ENCODE data around the gene TLCD1. TPM values are rescaled to one million over a fixed set of nuclear protein-coding genes. Genes with fewer than 3 reads are reported as not detected.

The TLCD1 gene
- polyA plus RNA-seq, 2 of the 4 experiments (the other 2 are of a cell fraction): 36.7 to 83.3 TPM

GRCh38 chr17:28675490-28675889, 50.5 kb downstream of the TLCD1 start:
- TF ChIP-seq E2F6 (IDR thresholded peaks at IDR 0.05; ENCODE audit: borderline replicate concordance, low read depth) (no peak), KDM1A (IDR thresholded peaks at IDR 0.05; ENCODE audit: low read depth) (no peak), ZNF302 (CRISPR knock-in tag; IDR thresholded peaks at IDR 0.05) (no peak), ZC3H11A (IDR thresholded peaks at IDR 0.05) (no peak), BCL3 (IDR thresholded peaks at IDR 0.05) (no peak), SMC3 (IDR thresholded peaks at IDR 0.05) (no peak), NPAS2 (CRISPR knock-in tag; IDR thresholded peaks at IDR 0.05; ENCODE audit: borderline replicate concordance) (no peak), ESRRA (IDR thresholded peaks at IDR 0.05; ENCODE audit: borderline replicate concordance, low read length) (no peak), HEYL (CRISPR knock-in tag; IDR thresholded peaks at IDR 0.05) (no peak), TFCP2L1 (CRISPR knock-in tag; IDR thresholded peaks at IDR 0.05) (no peak), ATOH8 (CRISPR knock-in tag; IDR thresholded peaks at IDR 0.05; ENCODE audit: low read depth) (no peak), RAD21 (conservative IDR thresholded peaks at IDR 0.05 in 1 of 2, IDR thresholded peaks at IDR 0.05 in 1 of 2) (no peak), RNF2 (IDR thresholded peaks at IDR 0.05; ENCODE audit: borderline replicate concordance, low read depth) (no peak), RCOR1 (IDR thresholded peaks at IDR 0.05; ENCODE audit: low read depth, low read length) (no peak), RFX5 (IDR thresholded peaks at IDR 0.05) (no peak), USF2 (IDR thresholded peaks at IDR 0.05) (no peak)
- no peak overlapping the region for H3K4me2 ChIP-seq
- FAIRE-seq (no peak), DNase-seq (ENCODE audit: low read depth in 1 of 2, low spot score in 1 of 2) (no peak), ATAC-seq (peak in 1 of 2 experiments; percentile 13; a peak in 2 of 6 replicates)
- ChIA-PET CTCF (interaction anchor here (0.5 to 31.4 kb wide), 20 partner anchors 7 to 250 kb away, joined by 3 to 335 read pairs (median 6); partner anchors contain the start of genes BLTP2, NEK8, PROCA1 and RPL23A), POLR2A (interaction anchor here (1.1 to 1.2 kb wide), 2 partner anchors 14 to 44 kb away, joined by 3 read pairs; partner anchors contain the start of genes RPL23A, SDF2 and SUPT6H)
- H3K27ac ChIP-seq: no peak overlapping the region
- no peak overlapping the region for H3K4me3 ChIP-seq
- WGBS (ENCODE audit: missing lambda C conversion rate): 92% methylated on average over 3 of the region's 3 CpGs
- no peaks in the 10 kb centered on the region for H3K4me1 ChIP-seq
- no peaks in the 10 kb centered on the region for H3K9me3 ChIP-seq

Small RNA genes within 50 kb of the gene (small RNA-seq; reads per million reads assigned to genes)
- gene SNORD42A (0 reads per million in 6 experiments), gene SNORD42B (0.39 to 12.7 (median 5.1) reads per million in 6 experiments), gene SNORD4A (0 reads per million in 6 experiments), gene SNORD4B (0 reads per million in 6 experiments)

Other genes starting within 250 kb of the TLCD1 start
- not detected in 2 replicates for gene FOXN1, start 219.9 kb downstream of the TLCD1 start, polyA plus RNA-seq (2011; rRNA removed)
- gene FOXN1, start 219.9 kb downstream of the TLCD1 start, polyA plus RNA-seq (2017; fragmentation: RNase III; extraction: RNeasy Plus Mini Kit Qiagen cat#74134 plus additional on column Dnase treatment): not detected in 3 replicates
- gene UNC119, start 173.6 kb downstream of the TLCD1 start, polyA plus RNA-seq (2011; rRNA removed): 50.5 and 53.5 TPM in 2 replicates
- gene UNC119, start 173.6 kb downstream of the TLCD1 start, polyA plus RNA-seq (2017; fragmentation: RNase III; extraction: RNeasy Plus Mini Kit Qiagen cat#74134 plus additional on column Dnase treatment): 22.8 to 27.8 TPM (median 26.0 TPM) in 3 replicates
- gene PIGS, start 154.7 kb downstream of the TLCD1 start, polyA plus RNA-seq (2011; rRNA removed): 50.0 and 53.2 TPM in 2 replicates
- 46.6 to 53.3 TPM (median 53.2 TPM) in 3 replicates for gene PIGS, start 154.7 kb downstream of the TLCD1 start, polyA plus RNA-seq (2017; fragmentation: RNase III; extraction: RNeasy Plus Mini Kit Qiagen cat#74134 plus additional on column Dnase treatment)
- 6.3 and 10.1 TPM in 2 replicates for gene ALDOC, start 149.3 kb downstream of the TLCD1 start, polyA plus RNA-seq (2011; rRNA removed)
- gene ALDOC, start 149.3 kb downstream of the TLCD1 start, polyA plus RNA-seq (2017; fragmentation: RNase III; extraction: RNeasy Plus Mini Kit Qiagen cat#74134 plus additional on column Dnase treatment): 1.7 to 1.9 TPM (median 1.9 TPM) in 3 replicates
- 111 and 123 TPM in 2 replicates for gene SPAG5, start 127.2 kb downstream of the TLCD1 start, polyA plus RNA-seq (2011; rRNA removed)
- gene SPAG5, start 127.2 kb downstream of the TLCD1 start, polyA plus RNA-seq (2017; fragmentation: RNase III; extraction: RNeasy Plus Mini Kit Qiagen cat#74134 plus additional on column Dnase treatment): 106 to 111 TPM (median 107 TPM) in 3 replicates
- gene RSKR, start 112.0 kb downstream of the TLCD1 start, polyA plus RNA-seq (2011; rRNA removed): 18.7 and 22.0 TPM in 2 replicates
- gene RSKR, start 112.0 kb downstream of the TLCD1 start, polyA plus RNA-seq (2017; fragmentation: RNase III; extraction: RNeasy Plus Mini Kit Qiagen cat#74134 plus additional on column Dnase treatment): 5.6 to 6.6 TPM (median 5.8 TPM) in 3 replicates
- 150 and 243 TPM in 2 replicates for gene BLTP2, start 81.1 kb downstream of the TLCD1 start, polyA plus RNA-seq (2011; rRNA removed)
- gene BLTP2, start 81.1 kb downstream of the TLCD1 start, polyA plus RNA-seq (2017; fragmentation: RNase III; extraction: RNeasy Plus Mini Kit Qiagen cat#74134 plus additional on column Dnase treatment): 78.8 to 81.1 TPM (median 79.8 TPM) in 3 replicates
- 87.9 and 113 TPM in 2 replicates for gene SDF2, start 64.3 kb downstream of the TLCD1 start, polyA plus RNA-seq (2011; rRNA removed)
- gene SDF2, start 64.3 kb downstream of the TLCD1 start, polyA plus RNA-seq (2017; fragmentation: RNase III; extraction: RNeasy Plus Mini Kit Qiagen cat#74134 plus additional on column Dnase treatment): 86.0 to 96.4 TPM (median 93.8 TPM) in 3 replicates
- 51.4 and 61.0 TPM in 2 replicates for gene SUPT6H, start 64.0 kb downstream of the TLCD1 start, polyA plus RNA-seq (2011; rRNA removed)
- 63.8 to 64.6 TPM (median 64.2 TPM) in 3 replicates for gene SUPT6H, start 64.0 kb downstream of the TLCD1 start, polyA plus RNA-seq (2017; fragmentation: RNase III; extraction: RNeasy Plus Mini Kit Qiagen cat#74134 plus additional on column Dnase treatment)
- gene PROCA1, start 14.3 kb downstream of the TLCD1 start, polyA plus RNA-seq (2011; rRNA removed): 3.8 and 4.0 TPM in 2 replicates
- 2.5 to 4.9 TPM (median 4.2 TPM) in 3 replicates for gene PROCA1, start 14.3 kb downstream of the TLCD1 start, polyA plus RNA-seq (2017; fragmentation: RNase III; extraction: RNeasy Plus Mini Kit Qiagen cat#74134 plus additional on column Dnase treatment)
- gene RAB34, start 8.4 kb downstream of the TLCD1 start, polyA plus RNA-seq (2011; rRNA removed): 288 and 328 TPM in 2 replicates
- 207 to 212 TPM (median 211 TPM) in 3 replicates for gene RAB34, start 8.4 kb downstream of the TLCD1 start, polyA plus RNA-seq (2017; fragmentation: RNase III; extraction: RNeasy Plus Mini Kit Qiagen cat#74134 plus additional on column Dnase treatment)
- 2,521 and 2,887 TPM in 2 replicates for gene RPL23A, start 6.2 kb downstream of the TLCD1 start, polyA plus RNA-seq (2011; rRNA removed)
- gene RPL23A, start 6.2 kb downstream of the TLCD1 start, polyA plus RNA-seq (2017; fragmentation: RNase III; extraction: RNeasy Plus Mini Kit Qiagen cat#74134 plus additional on column Dnase treatment): 1,026 to 1,151 TPM (median 1,061 TPM) in 3 replicates
- gene NEK8, start 2.6 kb upstream of the TLCD1 start, polyA plus RNA-seq (2011; rRNA removed): 5.1 and 7.7 TPM in 2 replicates
- gene NEK8, start 2.6 kb upstream of the TLCD1 start, polyA plus RNA-seq (2017; fragmentation: RNase III; extraction: RNeasy Plus Mini Kit Qiagen cat#74134 plus additional on column Dnase treatment): 4.2 to 5.8 TPM (median 5.3 TPM) in 3 replicates
- gene TRAF4, start 17.8 kb upstream of the TLCD1 start, polyA plus RNA-seq (2011; rRNA removed): 64.0 and 70.2 TPM in 2 replicates
- gene TRAF4, start 17.8 kb upstream of the TLCD1 start, polyA plus RNA-seq (2017; fragmentation: RNase III; extraction: RNeasy Plus Mini Kit Qiagen cat#74134 plus additional on column Dnase treatment): 65.0 to 68.2 TPM (median 66.0 TPM) in 3 replicates
- 10.7 and 15.3 TPM in 2 replicates for gene FAM222B, start 116.6 kb upstream of the TLCD1 start, polyA plus RNA-seq (2011; rRNA removed)
- gene FAM222B, start 116.6 kb upstream of the TLCD1 start, polyA plus RNA-seq (2017; fragmentation: RNase III; extraction: RNeasy Plus Mini Kit Qiagen cat#74134 plus additional on column Dnase treatment): 14.3 to 15.6 TPM (median 14.7 TPM) in 3 replicates
- gene ERAL1, start 128.8 kb upstream of the TLCD1 start, polyA plus RNA-seq (2011; rRNA removed): 88.3 and 123 TPM in 2 replicates
- gene ERAL1, start 128.8 kb upstream of the TLCD1 start, polyA plus RNA-seq (2017; fragmentation: RNase III; extraction: RNeasy Plus Mini Kit Qiagen cat#74134 plus additional on column Dnase treatment): 78.8 to 80.2 TPM (median 78.9 TPM) in 3 replicates
- 68.8 and 78.6 TPM in 2 replicates for gene FLOT2, start 171.5 kb upstream of the TLCD1 start, polyA plus RNA-seq (2011; rRNA removed)
- 62.8 to 71.0 TPM (median 66.4 TPM) in 3 replicates for gene FLOT2, start 171.5 kb upstream of the TLCD1 start, polyA plus RNA-seq (2017; fragmentation: RNase III; extraction: RNeasy Plus Mini Kit Qiagen cat#74134 plus additional on column Dnase treatment)
- 7.0 and 7.3 TPM in 2 replicates for gene DHRS13, start 176.8 kb upstream of the TLCD1 start, polyA plus RNA-seq (2011; rRNA removed)
- 3.5 to 4.9 TPM (median 4.8 TPM) in 3 replicates for gene DHRS13, start 176.8 kb upstream of the TLCD1 start, polyA plus RNA-seq (2017; fragmentation: RNase III; extraction: RNeasy Plus Mini Kit Qiagen cat#74134 plus additional on column Dnase treatment)
- 25.3 and 29.3 TPM in 2 replicates for gene PHF12, start 225.3 kb upstream of the TLCD1 start, polyA plus RNA-seq (2011; rRNA removed)
- 28.0 to 31.9 TPM (median 29.9 TPM) in 3 replicates for gene PHF12, start 225.3 kb upstream of the TLCD1 start, polyA plus RNA-seq (2017; fragmentation: RNase III; extraction: RNeasy Plus Mini Kit Qiagen cat#74134 plus additional on column Dnase treatment)